Measurements from ENCODE around the gene FAM81A.
"Not testable (repeated sequence)": the region's sequence is repeated elsewhere in the genome, so short reads cannot be mapped to it uniquely, and the experiment has no call there.

The FAM81A gene

GRCh38 chr15:59428898-59429297, 9.1 kb upstream of the FAM81A start:
- DNase-seq = not testable (repeated sequence)

DNA sequence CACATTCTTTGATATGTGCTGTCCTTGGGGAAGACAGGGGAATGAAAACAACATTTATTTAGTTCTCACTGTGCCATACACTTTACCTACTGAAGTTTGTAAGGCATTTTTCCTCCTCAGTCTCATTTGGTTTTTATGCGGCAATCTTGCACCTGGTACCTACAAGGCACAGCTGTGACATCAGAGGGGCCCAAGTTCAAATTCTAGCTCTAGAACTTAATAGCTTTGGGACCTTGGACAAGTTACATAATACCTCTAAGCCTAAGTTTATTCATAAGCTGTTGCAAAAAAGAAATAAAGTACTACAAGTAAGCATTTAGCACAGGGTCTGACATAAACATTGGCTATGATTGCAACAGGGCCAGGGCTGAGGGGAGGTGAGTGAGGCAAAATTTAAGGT, 5.6 kb upstream of the FAM81A start:
- no peak for DNase-seq

DNA sequence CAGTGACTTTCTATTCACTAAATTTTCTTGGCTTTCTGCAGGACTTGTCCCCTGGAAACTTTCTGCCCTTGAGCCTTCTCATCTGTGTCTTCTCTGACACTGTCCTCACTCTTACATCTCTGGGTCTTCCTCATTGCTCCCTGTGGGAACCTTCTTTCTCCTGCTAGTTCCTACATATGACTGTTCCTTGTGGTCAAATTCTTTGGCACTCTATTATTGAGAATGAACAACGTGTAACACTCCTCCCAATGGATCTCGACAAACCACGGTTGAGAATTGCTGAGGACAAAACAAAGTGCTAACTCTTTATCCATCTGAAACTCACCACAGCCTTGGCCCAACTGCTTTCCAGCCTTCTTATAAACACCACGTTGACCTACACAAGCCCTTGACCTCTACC, 3.5 kb upstream of the FAM81A start:
- DNase-seq = no peak

GRCh38 chr15:59436774-59437141, 1.2 kb upstream of the FAM81A start:
- DNase-seq = no peak

GRCh38 chr15:59437142-59437816, 707 bp upstream of the FAM81A start:
- no peak for DNase-seq

- DNase-seq = no peak
Measured at GRCh38 chr15:59438625-59439290, 772 bp downstream of the FAM81A start.

DNA sequence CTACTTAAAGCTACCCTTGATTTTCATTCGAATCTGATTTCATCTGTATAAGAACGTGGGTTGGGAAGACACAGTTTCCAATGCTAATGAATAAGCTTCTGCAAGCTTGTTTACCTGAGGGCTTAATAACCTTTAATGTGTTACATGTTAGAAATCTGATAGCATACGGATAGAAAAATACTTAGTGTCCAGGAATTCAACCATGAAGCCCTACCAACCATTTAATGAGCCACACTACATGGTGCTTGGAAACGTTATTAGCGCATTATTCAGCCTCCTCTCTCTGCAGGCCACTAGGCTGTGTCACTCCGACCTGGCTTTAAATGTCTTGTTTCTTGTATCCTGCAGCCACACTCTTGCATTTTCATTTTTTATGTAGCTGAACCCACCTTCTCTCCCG, 1.6 kb downstream of the FAM81A start:
- DNase-seq = no peak

- DNase-seq = no peak
Measured at GRCh38 chr15:59443341-59444072, 5.5 kb downstream of the FAM81A start.

- DNase-seq = no peak
Measured at GRCh38 chr15:59444081-59444835, 6.3 kb downstream of the FAM81A start.

DNA sequence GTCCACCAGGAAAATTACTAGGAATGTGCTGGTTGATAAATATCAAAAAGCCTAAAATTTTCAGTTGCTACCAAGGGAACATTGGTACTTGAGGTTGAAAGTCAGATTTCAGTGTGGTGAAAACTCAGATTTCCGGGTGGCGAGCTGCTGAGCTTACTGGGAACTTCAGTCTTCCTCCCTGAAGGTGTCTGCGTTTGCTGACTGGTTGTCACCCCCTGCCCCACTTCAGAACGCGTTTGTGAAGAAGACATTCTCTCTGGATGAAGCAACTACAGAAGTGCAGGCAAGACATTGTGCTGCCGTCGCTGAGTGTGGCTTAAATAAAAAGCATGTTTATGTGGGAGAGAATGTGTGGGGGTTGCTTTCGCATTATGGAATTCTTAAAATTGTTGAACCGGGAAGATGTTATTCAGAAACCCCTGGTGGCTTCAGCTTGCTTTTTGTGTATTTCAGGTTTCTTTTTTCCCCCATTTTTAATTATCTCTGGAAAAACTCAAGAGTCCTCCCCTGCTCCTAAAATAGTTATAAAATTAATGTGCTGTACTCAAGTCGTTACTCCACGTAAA, 7.1 kb downstream of the FAM81A start:
- no peak for DNase-seq

GRCh38 chr15:59446232-59446957, 8.4 kb downstream of the FAM81A start:
- DNase-seq = no peak

GRCh38 chr15:59447367-59447766, 9.4 kb downstream of the FAM81A start:
- DNase-seq = no peak

DNA sequence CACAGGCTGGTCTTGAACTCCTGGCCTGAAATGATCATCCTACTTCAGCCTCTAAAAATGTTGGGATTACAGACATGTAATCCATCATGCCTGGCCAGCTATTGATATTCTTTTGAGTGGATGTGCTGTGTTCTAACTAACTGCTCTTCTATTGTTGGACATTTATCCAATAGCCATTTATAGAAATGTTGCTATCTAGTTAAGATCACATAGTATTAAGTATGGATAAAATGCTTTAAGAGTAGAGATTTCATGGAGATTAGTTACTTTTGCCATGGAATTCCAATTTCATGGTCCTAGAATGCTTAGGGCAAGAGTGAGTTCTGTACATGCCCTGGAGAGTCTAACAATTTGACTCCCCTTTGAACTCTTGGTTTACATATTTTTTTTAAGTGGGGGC, 10.9 kb downstream of the FAM81A start:
- DNase-seq = no peak

- DNase-seq = no peak
Measured at GRCh38 chr15:59453474-59454215, 15.7 kb downstream of the FAM81A start.

DNA sequence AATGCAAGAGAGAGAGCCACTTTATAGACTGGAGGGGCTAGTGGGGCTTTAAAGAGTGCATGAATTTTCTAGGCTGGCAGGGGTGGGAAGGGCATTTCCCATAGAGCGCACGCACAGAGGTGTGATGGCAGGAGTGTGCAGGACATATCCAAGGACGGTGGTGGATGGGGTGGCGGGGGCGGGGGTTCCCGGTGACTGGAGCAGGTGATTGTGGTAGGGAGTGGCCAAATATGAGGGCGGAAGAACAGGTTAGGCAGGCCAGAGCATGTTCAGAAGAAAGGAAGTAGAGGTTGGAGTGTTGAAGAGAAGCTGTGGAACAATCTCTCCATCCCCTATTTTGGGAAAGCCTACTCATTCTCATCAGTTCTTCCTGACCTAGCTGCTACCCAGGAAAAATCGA, 18.1 kb downstream of the FAM81A start:
- DNase-seq = no peak

DNA sequence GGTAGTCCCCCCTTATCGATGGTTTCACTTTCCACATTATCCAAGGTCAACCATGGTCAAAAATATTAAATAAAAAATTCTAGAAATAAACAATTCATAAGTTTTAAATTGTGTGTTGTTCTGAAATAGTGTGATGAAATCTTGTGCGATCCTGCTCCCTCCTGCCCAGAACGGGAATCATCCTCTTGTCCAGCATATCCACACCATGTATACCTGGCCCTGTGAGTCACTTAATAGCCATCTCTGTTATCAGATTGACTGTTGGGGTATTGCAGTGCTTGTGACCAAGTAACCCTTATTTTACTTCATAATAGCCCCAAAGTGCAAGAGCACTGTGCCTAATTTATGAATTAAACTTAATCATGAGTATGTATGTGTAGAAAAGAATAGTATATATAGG, 19.1 kb downstream of the FAM81A start:
- DNase-seq = no peak

GRCh38 chr15:59461521-59461920, 23.5 kb downstream of the FAM81A start:
- no peak for DNase-seq

DNA sequence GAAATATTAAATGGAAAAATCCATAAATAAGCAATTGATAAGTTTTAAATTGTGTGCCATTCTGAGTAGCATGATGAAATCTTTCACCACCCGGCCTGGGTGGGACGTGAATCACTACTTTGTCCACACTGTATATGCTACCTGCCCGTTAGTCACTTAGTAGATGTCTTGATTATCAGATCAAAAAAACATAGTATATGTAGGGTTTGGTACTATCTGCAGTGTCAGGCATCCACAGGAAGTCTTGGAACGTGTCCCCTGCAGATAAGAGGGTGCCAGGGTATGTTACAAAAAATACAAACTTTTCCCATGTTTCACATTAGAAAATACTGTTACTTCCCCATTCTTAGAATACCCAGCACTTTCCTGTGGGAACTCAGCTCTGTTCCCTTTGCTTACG, 35.2 kb downstream of the FAM81A start:
- DNase-seq = no peak

- DNase-seq = not testable (repeated sequence)
Measured at GRCh38 chr15:59475161-59475560, 37.2 kb downstream of the FAM81A start.

DNA sequence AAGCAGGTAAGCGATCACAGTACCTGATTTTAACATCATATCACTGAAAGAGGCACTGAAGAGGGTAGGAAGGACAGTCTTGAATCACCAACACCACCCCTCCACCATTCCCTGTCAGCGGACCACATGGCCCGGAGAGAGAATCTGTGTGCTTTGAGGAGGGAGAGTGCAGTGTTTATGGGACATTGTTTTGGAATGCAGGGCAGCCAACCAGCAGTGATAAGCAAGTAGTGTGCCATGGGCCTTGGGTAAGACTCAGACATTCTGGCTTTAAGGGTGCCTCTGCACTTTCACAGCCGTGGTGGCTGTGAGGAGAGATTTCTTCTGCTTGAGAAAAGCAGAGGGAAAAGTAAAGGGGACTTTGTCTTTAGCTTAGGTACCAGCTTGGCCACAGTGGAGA, 46.4 kb downstream of the FAM81A start:
- no peak for DNase-seq

DNA sequence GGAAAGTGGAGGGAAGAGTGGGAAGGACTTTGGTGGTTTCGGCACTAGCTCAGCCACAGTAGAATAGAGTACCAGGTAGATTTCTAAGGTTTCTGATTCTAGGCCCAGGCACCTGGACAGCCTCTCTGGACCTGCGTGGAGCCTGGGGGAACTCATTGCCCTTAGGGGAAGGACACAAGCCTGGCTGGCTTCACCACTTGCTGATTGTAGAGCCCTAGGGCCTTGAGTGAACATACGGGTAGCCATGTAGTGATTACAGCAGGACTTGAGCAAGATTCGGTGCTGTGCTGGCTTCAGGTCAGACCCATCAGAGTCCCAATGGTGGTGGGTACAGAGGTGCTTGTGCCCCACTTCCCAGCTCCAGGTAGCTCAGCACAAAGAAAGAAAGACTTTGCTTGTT, 47.0 kb downstream of the FAM81A start:
- no peak for DNase-seq

DNA sequence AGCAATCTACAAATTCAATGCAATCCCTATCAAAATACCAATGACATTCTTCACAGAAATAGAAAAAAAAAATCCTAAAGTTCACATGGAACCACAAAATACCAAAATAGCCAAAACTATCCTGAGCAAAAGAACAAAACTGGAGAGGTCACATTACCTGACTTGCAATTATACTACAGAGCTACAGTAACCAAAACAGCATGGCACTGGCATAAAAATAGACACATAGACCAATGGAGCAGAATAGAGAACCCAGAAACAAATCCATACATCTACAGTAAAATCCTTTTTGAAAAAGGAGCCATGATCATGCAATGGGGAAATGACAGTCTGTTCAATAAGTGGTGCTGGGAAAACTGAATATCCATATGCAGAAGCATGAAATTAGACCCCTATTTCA, 51.5 kb downstream of the FAM81A start:
- not testable (repeated sequence) for DNase-seq
